ENCODE measurements around the gene ACTR1B.
A peak's percentile ranks its signal among the peaks of the same experiment; 100 is the strongest.

Gene ACTR1B

DNA sequence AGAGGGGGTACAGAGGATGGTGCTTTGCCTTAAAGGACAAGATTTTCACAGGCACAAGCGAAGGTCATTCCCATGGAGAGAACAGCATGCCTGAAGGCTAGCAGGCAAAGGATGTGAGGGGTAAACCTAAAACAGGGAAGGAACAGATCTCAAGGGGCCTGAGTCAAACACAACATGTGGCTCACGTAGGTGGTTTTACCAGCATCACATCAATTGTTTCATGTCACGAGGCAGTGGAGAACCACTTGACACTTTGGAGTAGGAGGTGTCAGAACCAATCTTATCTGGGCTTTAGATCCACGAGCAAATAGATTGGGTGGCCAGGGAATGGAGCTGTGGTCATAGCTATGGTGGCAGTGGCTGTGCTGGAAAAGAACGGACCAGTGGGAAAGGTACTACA is 9.5 kb downstream of the ACTR1B start:
- H3K4me3 ChIP-seq (ENCODE audit: low read depth, low read length), result no peak overlapping the region
- DNase-seq (ENCODE audit: low read depth), result no peak
- TF ChIP-seq, protein P1, sequence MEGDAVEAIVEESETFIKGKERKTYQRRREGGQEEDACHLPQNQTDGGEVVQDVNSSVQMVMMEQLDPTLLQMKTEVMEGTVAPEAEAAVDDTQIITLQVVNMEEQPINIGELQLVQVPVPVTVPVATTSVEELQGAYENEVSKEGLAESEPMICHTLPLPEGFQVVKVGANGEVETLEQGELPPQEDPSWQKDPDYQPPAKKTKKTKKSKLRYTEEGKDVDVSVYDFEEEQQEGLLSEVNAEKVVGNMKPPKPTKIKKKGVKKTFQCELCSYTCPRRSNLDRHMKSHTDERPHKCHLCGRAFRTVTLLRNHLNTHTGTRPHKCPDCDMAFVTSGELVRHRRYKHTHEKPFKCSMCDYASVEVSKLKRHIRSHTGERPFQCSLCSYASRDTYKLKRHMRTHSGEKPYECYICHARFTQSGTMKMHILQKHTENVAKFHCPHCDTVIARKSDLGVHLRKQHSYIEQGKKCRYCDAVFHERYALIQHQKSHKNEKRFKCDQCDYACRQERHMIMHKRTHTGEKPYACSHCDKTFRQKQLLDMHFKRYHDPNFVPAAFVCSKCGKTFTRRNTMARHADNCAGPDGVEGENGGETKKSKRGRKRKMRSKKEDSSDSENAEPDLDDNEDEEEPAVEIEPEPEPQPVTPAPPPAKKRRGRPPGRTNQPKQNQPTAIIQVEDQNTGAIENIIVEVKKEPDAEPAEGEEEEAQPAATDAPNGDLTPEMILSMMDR (IDR thresholded peaks at IDR 0.05; ENCODE audit: control insufficient read depth, extremely low read depth, insufficient read depth), result no peak

DNA sequence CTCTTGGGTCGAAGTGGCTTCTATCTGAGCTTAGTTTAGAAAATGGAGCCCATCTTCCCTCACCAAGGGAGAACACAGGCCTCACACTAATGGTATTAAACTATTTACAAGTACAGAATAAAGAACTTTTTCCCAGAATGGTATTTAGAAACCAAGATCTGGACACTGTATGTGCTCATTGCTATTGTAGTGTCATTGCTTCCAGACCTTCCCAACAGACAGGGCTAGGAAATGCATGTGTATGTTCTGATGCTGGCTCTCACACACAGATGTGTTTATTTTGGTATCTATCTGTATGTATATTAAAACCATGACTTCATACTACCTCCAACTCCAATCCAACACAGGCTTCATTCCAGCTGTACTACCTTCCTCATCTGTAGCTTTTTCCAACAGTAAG is 10.0 kb downstream of the ACTR1B start:
- TF ChIP-seq, protein P1 (IDR thresholded peaks at IDR 0.05; ENCODE audit: control insufficient read depth, extremely low read depth, insufficient read depth), result no peak
- no peak for DNase-seq (ENCODE audit: low read depth)
- no peak overlapping the region for H3K4me3 ChIP-seq (ENCODE audit: low read depth, low read length)

DNA sequence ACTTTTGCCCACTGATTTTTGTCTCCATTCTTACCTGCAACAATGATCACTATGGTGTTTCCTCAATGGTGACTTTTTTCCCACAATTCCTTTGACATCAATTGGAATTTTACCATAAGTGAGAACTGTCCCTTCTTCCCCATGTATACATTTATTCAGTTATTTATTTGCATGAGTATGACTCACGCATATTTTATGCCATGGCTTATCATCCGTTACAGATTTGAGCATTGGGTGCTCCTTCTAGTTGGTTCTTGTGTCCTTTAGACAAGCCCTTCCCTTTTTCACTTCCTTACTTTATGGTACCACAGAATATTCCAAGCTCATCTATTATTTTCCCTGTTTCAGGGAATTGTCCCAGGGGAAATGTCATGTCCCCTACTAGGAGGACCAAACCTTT is 10.4 kb downstream of the ACTR1B start:
- TF ChIP-seq, protein P1 (IDR thresholded peaks at IDR 0.05; ENCODE audit: control insufficient read depth, extremely low read depth, insufficient read depth), result no peak
- H3K4me3 ChIP-seq (ENCODE audit: low read depth, low read length), result no peak overlapping the region
- DNase-seq (ENCODE audit: low read depth), result no peak

DNA sequence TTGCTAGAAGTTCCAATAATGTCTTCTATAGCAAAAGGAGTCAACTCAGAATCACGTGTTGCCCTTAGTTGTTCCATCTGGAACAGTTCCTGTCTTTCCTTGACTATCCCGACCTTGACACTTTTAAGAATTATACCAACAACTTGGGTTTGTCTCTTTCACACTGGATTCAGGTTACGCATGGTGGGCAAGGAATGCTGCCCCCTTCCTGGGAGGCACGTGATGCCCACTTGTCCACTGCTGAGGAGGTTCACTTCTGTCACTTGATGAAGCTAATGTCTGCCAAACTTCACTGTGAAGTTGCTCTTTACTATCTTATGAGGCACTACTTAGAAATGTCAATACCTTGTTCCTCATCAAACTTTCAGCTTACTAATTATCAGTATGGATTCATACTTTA is 12.7 kb downstream of the ACTR1B start:
- DNase-seq (ENCODE audit: low read depth), result no peak
- no peak overlapping the region for H3K4me3 ChIP-seq (ENCODE audit: low read depth, low read length)
- TF ChIP-seq, protein P1 (IDR thresholded peaks at IDR 0.05; ENCODE audit: control insufficient read depth, extremely low read depth, insufficient read depth), result no peak

DNA sequence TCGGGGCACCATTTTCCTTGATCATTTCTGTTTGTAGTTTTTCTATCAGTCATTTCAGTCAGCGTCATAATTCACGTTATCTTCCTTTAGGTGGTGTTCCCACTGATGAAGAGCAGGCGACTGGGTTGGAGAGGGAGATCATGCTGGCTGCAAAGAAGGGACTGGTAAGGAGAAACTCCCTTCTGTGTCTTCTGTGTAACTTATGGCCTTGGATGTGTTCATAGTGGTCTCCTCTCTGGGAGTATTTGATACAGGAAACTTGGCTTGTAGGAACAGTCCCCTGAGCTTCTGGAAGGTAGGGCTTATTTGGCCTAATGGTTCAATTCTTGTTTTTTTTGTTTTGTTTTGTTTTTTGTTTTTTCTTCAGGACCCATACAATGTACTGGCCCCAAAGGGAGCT is 16.9 kb downstream of the ACTR1B start:
- no peak for DNase-seq (ENCODE audit: low read depth)
- H3K4me3 ChIP-seq (ENCODE audit: low read depth, low read length), result peak overlapping the region; percentile 90
- TF ChIP-seq, protein P1 (IDR thresholded peaks at IDR 0.05; ENCODE audit: control insufficient read depth, extremely low read depth, insufficient read depth), result no peak

DNA sequence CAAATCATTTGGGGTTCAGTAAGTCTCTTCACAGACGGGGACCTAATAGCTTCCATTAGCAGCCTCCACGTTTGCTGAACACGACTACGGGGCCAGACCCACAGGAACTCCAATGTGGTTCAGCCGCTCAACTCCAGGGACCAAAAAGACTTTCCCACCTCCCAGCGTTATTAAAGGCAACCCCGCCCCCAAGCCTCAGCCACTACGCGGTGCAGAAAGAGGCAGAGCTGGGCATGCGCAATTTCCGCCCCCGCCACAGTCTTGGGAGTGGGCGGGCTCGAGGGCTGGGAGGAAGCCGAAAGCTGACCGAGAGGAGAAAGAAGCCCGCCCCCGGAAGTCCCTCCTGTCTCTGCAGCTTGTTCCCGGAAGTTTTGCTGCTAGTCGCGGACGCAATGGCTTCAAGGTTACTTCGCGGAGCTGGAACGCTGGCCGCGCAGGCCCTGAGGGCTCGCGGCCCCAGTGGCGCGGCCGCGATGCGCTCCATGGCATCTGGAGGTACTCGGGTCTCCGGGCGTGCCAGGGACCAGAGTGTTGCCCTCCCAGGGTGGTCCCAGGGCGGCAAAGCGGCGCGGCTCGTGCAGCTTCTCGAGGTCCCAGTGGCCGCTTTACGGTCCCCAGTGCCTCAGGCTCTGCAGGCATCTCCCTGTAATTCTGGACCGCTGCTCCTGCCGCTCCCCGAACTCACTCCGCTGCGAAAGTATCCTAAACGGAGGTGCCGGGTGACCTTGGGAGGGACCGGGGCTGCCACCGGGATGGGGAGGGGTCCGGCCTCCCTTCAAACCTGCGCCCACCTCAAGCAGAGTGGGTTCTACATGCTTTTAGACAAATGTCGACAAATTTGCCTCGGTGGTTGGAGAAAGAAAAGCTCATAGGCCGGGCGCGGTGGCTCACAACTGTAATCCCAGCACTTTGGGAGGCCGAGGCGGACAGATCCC is 17.9 kb downstream of the ACTR1B start, which contains the start of gene COX5B:
Gene COX5B, plus strand, starts transcription at position 368 of the 935 bp plus-strand sequence. Its CDS starts 25 bp downstream, at position 393.
- peak; percentile 84 for DNase-seq (ENCODE audit: low read depth)
- TF ChIP-seq, protein P1 (IDR thresholded peaks at IDR 0.05; ENCODE audit: control insufficient read depth, extremely low read depth, insufficient read depth), result no peak
- H3K4me3 ChIP-seq (ENCODE audit: low read depth, low read length), result peak within 1 kb of the TSS; percentile 90
